CD4-positive, alpha-beta T cell treated with Interleukin-17A for 4 hours (primary cell): ENCODE measurements around the gene OR10G2.
"Not testable (repeated sequence)": the region's sequence is repeated elsewhere in the genome, so short reads cannot be mapped to it uniquely, and the experiment has no call there.

Experiments
- DNase-seq: peaks from one replicate; pipeline ENCODE4 v3.0.0-alpha.2; 2020; ENCODE audit warnings: mixed read lengths

Gene OR10G2

GRCh38 chr14:21634840-21635239, at the start of gene OR10G2:
OR10G2 (minus strand) TSS chr14:21634940; CDS start chr14:21634842, 98 bp downstream.
- no peak for DNase-seq

- no peak for DNase-seq
These were observed 45.3 kb upstream of the OR10G2 start for GRCh38 chr14:21680072-21680471.

GRCh38 chr14:21675566-21675965, 40.8 kb upstream of the OR10G2 start:
- DNase-seq: no peak

- no peak for DNase-seq
These were observed 39.0 kb upstream of the OR10G2 start, which contains the start of gene OR4E1 for GRCh38 chr14:21673718-21674117. OR4E1 (minus strand) TSS chr14:21673818; CDS start chr14:21670935, 2,883 bp downstream.

- DNase-seq: no peak
These were observed 37.4 kb upstream of the OR10G2 start for GRCh38 chr14:21672116-21672515.

- DNase-seq: no peak
These were observed 36.6 kb upstream of the OR10G2 start for GRCh38 chr14:21671371-21671770.

- no peak for DNase-seq
These were observed 34.5 kb upstream of the OR10G2 start for GRCh38 chr14:21669284-21669683.

GRCh38 chr14:21668377-21668776, 33.6 kb upstream of the OR10G2 start:
- no peak for DNase-seq

GRCh38 chr14:21656980-21657379, 22.2 kb upstream of the OR10G2 start:
- DNase-seq: no peak

GRCh38 chr14:21654215-21654614, 19.5 kb upstream of the OR10G2 start:
- DNase-seq: no peak

GRCh38 chr14:21653331-21653885, 18.7 kb upstream of the OR10G2 start, which contains the start of gene OR4E2:
OR4E2 (plus strand) TSS chr14:21653835; CDS start chr14:21665083, 11,248 bp downstream.
- no peak for DNase-seq

- no peak for DNase-seq
These were observed 17.6 kb upstream of the OR10G2 start for GRCh38 chr14:21652209-21652808.

- no peak for DNase-seq
These were observed 12.6 kb upstream of the OR10G2 start for GRCh38 chr14:21647380-21647779.

GRCh38 chr14:21643407-21643806, 8.7 kb upstream of the OR10G2 start:
- DNase-seq: no peak

GRCh38 chr14:21642683-21643082, 7.9 kb upstream of the OR10G2 start:
- DNase-seq: no peak

GRCh38 chr14:21631084-21631483, 3.7 kb downstream of the OR10G2 start:
- DNase-seq: no peak

GRCh38 chr14:21630503-21630902, 4.2 kb downstream of the OR10G2 start:
- not testable (repeated sequence) for DNase-seq

- DNase-seq: no peak
These were observed 8.1 kb downstream of the OR10G2 start for GRCh38 chr14:21626491-21627230.

GRCh38 chr14:21617614-21618013, 17.1 kb downstream of the OR10G2 start:
- DNase-seq: no peak

GRCh38 chr14:21614240-21614639, 20.5 kb downstream of the OR10G2 start:
- DNase-seq: no peak

- no peak for DNase-seq
These were observed 22.4 kb downstream of the OR10G2 start for GRCh38 chr14:21612324-21612723.

- not testable (repeated sequence) for DNase-seq
These were observed 32.6 kb downstream of the OR10G2 start for GRCh38 chr14:21602181-21602580.

GRCh38 chr14:21589317-21589716, 45.4 kb downstream of the OR10G2 start:
- DNase-seq: no peak
